SK-N-SH (cell line): Measurements from ENCODE around the gene MED15. TPM values are rescaled to one million over a fixed set of nuclear protein-coding genes. Genes with fewer than 3 reads are reported as not detected.

Experiments used
- CTCF ChIA-PET: fragments of 300-600, 350-600 bp; formaldehyde crosslinking; extraction: SDS; loops from one replicate; lab custom pipeline; 2021; lab: Yijun Ruan, JAX
- POLR2A ChIA-PET: fragments of 350-600 bp; sonication (Branson Sonifier 250); formaldehyde crosslinking; extraction: SDS; loops from one replicate; lab custom pipeline; 2020; ENCODE audit warnings: antibody characterized with exemption, inconsistent platforms; lab: Yijun Ruan, JAX
- DNase-seq: peaks from one replicate; pipeline ENCODE4 v3.0.0; 2012
- H2AFZ ChIP-seq: fragments of 200-600 bp; sonication (generic); 2 replicates; pipeline ENCODE4 v1.8.1; 2016; ENCODE audit warnings: antibody characterized with exemption, mild to moderate bottlenecking, low read depth
- H3F3A ChIP-seq: fragments of 200-600 bp; sonication (generic); replicated peaks from 2 replicates; pipeline ENCODE3; 2016; ENCODE audit warnings: antibody characterized with exemption, mild to moderate bottlenecking; ENCODE audit not compliant: insufficient read depth
- H3K27ac ChIP-seq, 2 experiments: fragments of 200-500 bp in 1 of 2; fragments of 200-600 bp in 1 of 2; sonication (Bioruptor generic) in 1 of 2; sonication (generic), shearing (Covaris generic) in 1 of 2; 2 replicates each; pipeline versions ENCODE4 v1.5.1 to v1.6.1; 2014 to 2016; ENCODE audit warnings: low read depth in 2 of 2, inconsistent platforms in 1 of 2, low read length in 1 of 2, mild to moderate bottlenecking in 1 of 2, mixed read lengths in 1 of 2
- H3K27me3 ChIP-seq: fragments of 200-600 bp; sonication (generic), shearing (Covaris generic); 2 replicates; pipeline ENCODE4 v1.6.1; 2016; ENCODE audit warnings: mixed run types; ENCODE audit not compliant: insufficient read depth
- H3K36me3 ChIP-seq, 2 experiments: fragments of 200-500 bp in 1 of 2; fragments of 200-600 bp in 1 of 2; sonication (Bioruptor generic) in 1 of 2; sonication (generic) in 1 of 2; replicated peaks in 1 of 2; 2 replicates each; pipeline versions ENCODE3 to v1.5.1; 2014 to 2016; ENCODE audit warnings: low read length in 1 of 2, mild to moderate bottlenecking in 1 of 2; ENCODE audit not compliant: insufficient read depth in 2 of 2, control insufficient read depth in 1 of 2
- H3K4me1 ChIP-seq, 2 experiments: fragments of 200-500 bp in 1 of 2; fragments of 200-600 bp in 1 of 2; sonication (Bioruptor generic) in 1 of 2; sonication (generic), shearing (Covaris generic) in 1 of 2; 2 replicates each; pipeline versions ENCODE4 v1.5.1 to v1.6.1; 2014 to 2016; ENCODE audit warnings: low read depth in 1 of 2, low read length in 1 of 2, mixed run types in 1 of 2; ENCODE audit not compliant: insufficient read depth in 2 of 2, control insufficient read depth in 1 of 2
- H3K4me2 ChIP-seq: fragments of 200-600 bp; sonication (generic), shearing (Covaris generic); 2 replicates; pipeline ENCODE4 v1.6.1; 2017; ENCODE audit warnings: mixed run types
- H3K4me3 ChIP-seq, 2 experiments: fragments of 200-500 bp in 1 of 2; fragments of 200-600 bp in 1 of 2; sonication (Bioruptor generic) in 1 of 2; sonication (generic), shearing (Covaris generic) in 1 of 2; 2 replicates each; pipeline versions ENCODE4 v1.5.1 to v1.8.1; 2014 to 2016; ENCODE audit warnings: low read depth in 2 of 2, inconsistent platforms in 1 of 2, low read length in 1 of 2, mild to moderate bottlenecking in 1 of 2, mixed read lengths in 1 of 2, moderate library complexity in 1 of 2
- H3K79me2 ChIP-seq: fragments of 200-600 bp; sonication (generic); 2 replicates; pipeline ENCODE4 v1.8.1; 2017; ENCODE audit warnings: mild to moderate bottlenecking; ENCODE audit not compliant: insufficient read depth
- H3K9ac ChIP-seq: fragments of 200-600 bp; sonication (generic); 2 replicates; pipeline ENCODE4 v1.6.1; 2017; ENCODE audit warnings: mixed run types
- H3K9me2 ChIP-seq: fragments of 200-600 bp; sonication (generic); 2 replicates; pipeline ENCODE4 v1.6.1; 2017; ENCODE audit warnings: mixed run types
- H3K9me3 ChIP-seq: fragments of 200-600 bp; sonication (generic); 2 replicates; pipeline ENCODE4 v1.6.1; 2017; ENCODE audit warnings: mixed run types, mild to moderate bottlenecking, moderate library complexity
- H4K20me1 ChIP-seq: fragments of 200-600 bp; sonication (generic); 2 replicates; pipeline ENCODE4 v1.6.1; 2017; ENCODE audit warnings: mild to moderate bottlenecking, mixed run types; ENCODE audit not compliant: insufficient read depth
- CHD2 ChIP-seq: fragments of 150-350 bp; IDR thresholded peaks from 2 replicates; pipeline ENCODE4 v1.6.1; 2018; ENCODE audit warnings: low read length; ENCODE audit not compliant: partially characterized antibody
- CTCF ChIP-seq: fragments of 200-600 bp; sonication (generic); IDR thresholded peaks from 2 replicates; pipeline ENCODE4 v1.6.1; 2017; ENCODE audit warnings: antibody characterized with exemption, mild to moderate bottlenecking, moderate library complexity
- EP300 ChIP-seq, 2 experiments: IDR thresholded peaks; 2 replicates each; pipeline versions ENCODE4 v1.4.0 to v1.6.1; 2012; ENCODE audit warnings: borderline replicate concordance in 1 of 2, low read depth in 1 of 2, low read length in 1 of 2
- FOSL2 ChIP-seq: IDR thresholded peaks from 2 replicates; pipeline ENCODE4 v1.4.0; 2012; ENCODE audit warnings: low read depth, mild to moderate bottlenecking, moderate library complexity, borderline replicate concordance
- FOXJ3 ChIP-seq: sonication (generic); formaldehyde crosslinking; IDR thresholded peaks from 2 replicates; pipeline ENCODE4 v1.5.1; 2020; ENCODE audit warnings: mild to moderate bottlenecking, missing genetic modification reagents
- GABPA ChIP-seq: IDR thresholded peaks from 2 replicates; pipeline ENCODE4 v1.4.0; 2012; ENCODE audit warnings: low read depth, mild to moderate bottlenecking
- GATA2 ChIP-seq: sonication (generic); formaldehyde crosslinking; IDR thresholded peaks from 2 replicates; pipeline ENCODE4 v1.5.0; 2020; ENCODE audit warnings: mild to moderate bottlenecking, missing genetic modification reagents
- JUND ChIP-seq: IDR thresholded peaks from 2 replicates; pipeline ENCODE4 v1.4.0; 2012
- MAX ChIP-seq: IDR thresholded peaks from 2 replicates; pipeline ENCODE4 v1.4.0; 2012; ENCODE audit warnings: low read depth
- MEF2A ChIP-seq: IDR thresholded peaks from 2 replicates; pipeline ENCODE4 v1.4.0; 2012; ENCODE audit warnings: low read depth, borderline replicate concordance
- NFIC ChIP-seq: IDR thresholded peaks from 2 replicates; pipeline ENCODE4 v1.4.0; 2012; ENCODE audit warnings: borderline replicate concordance
- NRF1 ChIP-seq: IDR thresholded peaks from 2 replicates; pipeline ENCODE4 v1.6.1; 2012; ENCODE audit warnings: low read depth, mild to moderate bottlenecking, low read length
- PBX3 ChIP-seq: IDR thresholded peaks from 2 replicates; pipeline ENCODE4; 2012
- POLR2AphosphoS5 ChIP-seq: IDR thresholded peaks from 2 replicates; pipeline ENCODE4 v1.6.1; 2012; ENCODE audit warnings: low read depth, low read length
- RAD21 ChIP-seq: IDR thresholded peaks from 2 replicates; pipeline ENCODE4 v1.6.1; 2012; ENCODE audit warnings: mild to moderate bottlenecking, low read length
- RFX5 ChIP-seq: IDR thresholded peaks from 2 replicates; pipeline ENCODE4 v1.6.1; 2012; ENCODE audit warnings: mild to moderate bottlenecking, improper control_type of control experiment, low read length
- SIN3A ChIP-seq: IDR thresholded peaks from 2 replicates; pipeline ENCODE4 v1.6.1; 2012; ENCODE audit warnings: low read depth, mild to moderate bottlenecking, low read length, moderate library complexity, borderline replicate concordance
- SMC3 ChIP-seq: IDR thresholded peaks from 2 replicates; pipeline ENCODE4 v1.6.1; 2012; ENCODE audit warnings: low read depth, low read length, improper control_type of control experiment
- TAF1 ChIP-seq: IDR thresholded peaks from 2 replicates; pipeline ENCODE4 v1.6.1; 2012; ENCODE audit warnings: low read depth, mild to moderate bottlenecking, low read length, moderate library complexity, borderline replicate concordance
- TCF12 ChIP-seq: IDR thresholded peaks from 2 replicates; pipeline ENCODE4 v1.4.0; 2012
- USF1 ChIP-seq: IDR thresholded peaks from 2 replicates; pipeline ENCODE4 v1.4.0; 2012; ENCODE audit warnings: low read depth, borderline replicate concordance
- YY1 ChIP-seq: IDR thresholded peaks from 2 replicates; pipeline ENCODE4 v1.4.0; 2012; ENCODE audit warnings: low read depth, mild to moderate bottlenecking
- WGBS: methylation state at CpG from one replicate; pipeline ENCODE4 v1.1.6; 2017; ENCODE audit warnings: low lambda C conversion rate; 5-methylcytosine and 5-hydroxymethylcytosine counted together
- polyA plus RNA-seq, 3 experiments: library from polyadenylated mRNA; depleted of rRNA; stranded (reverse); fragments of >200 nt; gene quantifications; 2 replicates each; pipeline ENCODE4 v1.2.3, GENCODE V29; 2012

MED15 gene
- polyA plus RNA-seq, 1 of the 3 experiments (the other 2 are of a cell fraction) = 45.1 TPM

GRCh38 chr22:20490941-20491307 lies 16.5 kb upstream of the MED15 start (continued):
- TF ChIP-seq CTCF = no peak
- no peak for TF ChIP-seq EP300 (IDR thresholded peaks at IDR 0.05; ENCODE audit: borderline replicate concordance in 1 of 2, low read depth in 1 of 2, low read length in 1 of 2)
- no peak for TF ChIP-seq MAX
- TF ChIP-seq GABPA = no peak
- TF ChIP-seq TCF12 = no peak
- TF ChIP-seq TAF1 = no peak
- TF ChIP-seq POLR2AphosphoS5 = no peak
- no peak for TF ChIP-seq CHD2
- TF ChIP-seq NRF1 = no peak

- H3F3A ChIP-seq = peaks cover 5% of the 10 kb centered on the region
- no peak for TF ChIP-seq MAX
- TF ChIP-seq FOSL2 = no peak
- no peak for TF ChIP-seq USF1
- TF ChIP-seq MEF2A = no peak
- TF ChIP-seq PBX3 = no peak
- TF ChIP-seq EP300 (IDR thresholded peaks at IDR 0.05; ENCODE audit: borderline replicate concordance in 1 of 2, low read depth in 1 of 2, low read length in 1 of 2) = no peak
- TF ChIP-seq JUND = no peak
- TF ChIP-seq NRF1 = no peak
- no peak for TF ChIP-seq RAD21
- no peak for TF ChIP-seq SIN3A
- TF ChIP-seq FOXJ3 = no peak
- TF ChIP-seq TCF12 = no peak
- TF ChIP-seq RFX5 = no peak
- no peak for TF ChIP-seq NFIC
- TF ChIP-seq GATA2 (CRISPR knock-in tag) = no peak
- no peak for TF ChIP-seq YY1
- TF ChIP-seq SMC3 = no peak
- H3K36me3 ChIP-seq = peaks cover 0 to 8% of the 10 kb centered on the region in 2 experiments
- no peak overlapping the region for H3K4me2 ChIP-seq
- no peak overlapping the region for H2AFZ ChIP-seq
- H3K79me2 ChIP-seq = peaks cover 72% of the 10 kb centered on the region
- H3K9me2 ChIP-seq = no peaks in the 10 kb centered on the region
- POLR2A ChIA-PET = no interaction called here
- H3K27ac ChIP-seq = no peak overlapping the region
- DNase-seq = no peak
- H3K27me3 ChIP-seq = no peaks in the 10 kb centered on the region
- no peak overlapping the region for H3K9ac ChIP-seq
- H3K4me1 ChIP-seq = peaks cover 3 to 5% of the 10 kb centered on the region in 2 experiments; a peak in 1 of 4 replicates
- no peaks in the 10 kb centered on the region for H3K9me3 ChIP-seq
- no peak overlapping the region for H3K4me3 ChIP-seq
- CTCF ChIA-PET = interaction anchor here (1.5 kb wide), 1 partner anchor 73 kb away, joined by 6 read pairs; no protein-coding TSS in a partner anchor
- H4K20me1 ChIP-seq = peaks cover 24% of the 10 kb centered on the region
- WGBS = 96% methylated on average over 2 of the region's 2 CpGs
Measured at GRCh38 chr22:20491346-20491745, 16.1 kb upstream of the MED15 start.
